GM12864 (cell line): ENCODE results near the gene CADM1.

Experiments
- DNase-seq: peaks from one replicate; pipeline ENCODE4 v3.0.0-alpha.2; 2011; ENCODE audit warnings: low read depth
- H3K4me3 ChIP-seq: 2 replicates; pipeline ENCODE4 v1.5.1; 2011; ENCODE audit warnings: mild to moderate bottlenecking, low read depth, low read length, control low read depth
- TF ChIP-seq, protein P1 (sequence below): IDR thresholded peaks from 2 replicates; pipeline ENCODE4 v1.5.1; 2011; ENCODE audit warnings: low read depth, mild to moderate bottlenecking, moderate library complexity, low read length, control low read depth, inconsistent platforms; ENCODE audit errors: missing control alignments

The CADM1 gene

DNA sequence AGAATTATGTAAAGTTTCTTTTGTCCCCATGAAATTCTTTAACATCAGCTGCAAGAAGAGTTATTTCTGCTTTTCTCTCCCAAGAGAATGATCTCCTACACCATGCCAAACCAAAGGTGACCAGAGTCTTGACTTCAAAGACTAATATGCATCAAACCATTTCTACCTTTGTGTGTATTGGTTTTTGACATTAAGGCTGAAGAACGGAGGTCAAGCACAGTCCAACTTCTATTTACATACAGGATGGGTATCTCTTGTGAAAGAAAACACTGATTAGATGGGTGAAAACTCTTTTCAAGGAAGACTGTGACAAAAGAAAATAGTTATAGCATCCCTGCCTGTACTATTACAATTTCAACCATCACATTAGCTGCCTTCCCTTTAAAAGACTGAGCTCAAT, 256.3 kb downstream of the CADM1 start:
- no peak overlapping the region for H3K4me3 ChIP-seq
- TF ChIP-seq, protein P1, sequence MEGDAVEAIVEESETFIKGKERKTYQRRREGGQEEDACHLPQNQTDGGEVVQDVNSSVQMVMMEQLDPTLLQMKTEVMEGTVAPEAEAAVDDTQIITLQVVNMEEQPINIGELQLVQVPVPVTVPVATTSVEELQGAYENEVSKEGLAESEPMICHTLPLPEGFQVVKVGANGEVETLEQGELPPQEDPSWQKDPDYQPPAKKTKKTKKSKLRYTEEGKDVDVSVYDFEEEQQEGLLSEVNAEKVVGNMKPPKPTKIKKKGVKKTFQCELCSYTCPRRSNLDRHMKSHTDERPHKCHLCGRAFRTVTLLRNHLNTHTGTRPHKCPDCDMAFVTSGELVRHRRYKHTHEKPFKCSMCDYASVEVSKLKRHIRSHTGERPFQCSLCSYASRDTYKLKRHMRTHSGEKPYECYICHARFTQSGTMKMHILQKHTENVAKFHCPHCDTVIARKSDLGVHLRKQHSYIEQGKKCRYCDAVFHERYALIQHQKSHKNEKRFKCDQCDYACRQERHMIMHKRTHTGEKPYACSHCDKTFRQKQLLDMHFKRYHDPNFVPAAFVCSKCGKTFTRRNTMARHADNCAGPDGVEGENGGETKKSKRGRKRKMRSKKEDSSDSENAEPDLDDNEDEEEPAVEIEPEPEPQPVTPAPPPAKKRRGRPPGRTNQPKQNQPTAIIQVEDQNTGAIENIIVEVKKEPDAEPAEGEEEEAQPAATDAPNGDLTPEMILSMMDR = no peak
- no peak for DNase-seq

DNA sequence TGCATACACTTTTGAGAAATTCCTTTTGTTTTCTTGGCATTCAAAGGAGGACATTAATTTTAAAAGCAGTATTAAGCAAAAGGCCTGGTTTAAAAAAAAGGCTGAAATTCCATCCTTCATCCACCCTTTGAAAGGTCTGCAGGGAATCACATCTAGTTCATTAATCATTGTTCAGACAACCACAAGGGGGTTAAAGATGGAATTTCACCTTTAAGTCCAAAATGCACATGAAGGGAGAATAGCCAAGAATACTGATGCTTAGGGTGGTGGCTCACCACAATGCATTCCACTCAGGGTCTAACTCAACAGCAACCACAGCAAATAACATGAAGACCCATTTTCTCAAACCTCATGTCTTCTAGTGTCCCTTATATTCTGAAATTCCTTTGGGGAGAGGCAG, 256.9 kb downstream of the CADM1 start:
- DNase-seq = no peak
- no peak overlapping the region for H3K4me3 ChIP-seq
- TF ChIP-seq, protein P1 = no peak

DNA sequence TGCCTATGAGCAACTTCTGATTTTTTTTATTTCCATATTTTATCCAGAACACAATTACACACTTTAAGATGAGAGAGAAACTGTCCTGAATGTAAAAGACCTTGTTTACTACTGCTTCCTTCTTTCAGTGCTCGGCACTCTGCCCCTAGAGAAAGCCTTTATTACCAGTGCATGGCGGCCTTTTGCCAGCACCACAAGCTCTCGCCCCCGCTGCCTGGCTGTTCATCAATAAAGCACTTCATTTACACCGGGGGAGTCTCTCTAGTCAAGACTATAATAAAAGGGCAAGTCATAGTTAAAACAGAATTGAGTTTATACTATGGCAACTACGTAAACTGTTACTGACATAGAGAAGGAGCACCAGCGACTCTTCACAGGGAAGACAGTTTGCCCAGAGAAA, 259.5 kb downstream of the CADM1 start:
- no peak for DNase-seq
- H3K4me3 ChIP-seq = no peak overlapping the region
- TF ChIP-seq, protein P1 = no peak

DNA sequence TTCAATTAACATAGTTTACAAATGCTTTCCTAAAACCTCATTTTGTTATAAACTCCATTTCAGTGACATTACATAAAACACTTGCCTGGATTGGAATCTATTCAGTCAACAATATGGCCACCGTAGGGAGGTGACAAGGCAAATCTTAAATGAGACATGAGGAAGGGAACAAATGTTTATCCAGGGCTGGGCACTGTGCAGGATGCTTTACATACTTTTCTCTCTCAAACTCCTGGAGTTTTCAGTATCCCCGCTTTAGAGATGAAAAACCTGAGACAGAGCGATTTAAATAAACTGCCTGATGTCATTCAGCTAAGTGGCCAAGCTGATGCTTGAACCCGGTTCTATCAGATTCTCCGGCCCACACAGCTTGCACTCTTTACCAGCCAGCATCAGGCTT, 259.9 kb downstream of the CADM1 start:
- TF ChIP-seq, protein P1 = no peak
- no peak for DNase-seq
- no peak overlapping the region for H3K4me3 ChIP-seq

DNA sequence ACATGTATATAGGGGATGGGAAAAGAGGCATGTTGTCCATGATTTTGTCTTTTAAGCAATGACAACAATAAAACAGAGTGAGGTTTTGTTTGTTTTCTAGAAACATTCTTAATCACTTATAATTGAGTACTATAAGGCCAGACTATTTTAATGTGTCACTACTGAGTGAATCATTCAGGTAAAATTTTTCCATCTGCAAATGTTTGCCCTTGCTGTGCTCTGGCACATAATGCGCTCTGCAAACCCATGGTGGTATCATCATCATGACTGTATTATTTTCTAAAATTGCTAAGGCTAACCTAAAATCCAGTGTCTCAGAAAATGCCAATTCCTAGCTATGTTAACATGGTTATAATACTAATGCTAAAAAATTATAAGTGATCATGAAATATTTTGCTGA, 261.2 kb downstream of the CADM1 start:
- H3K4me3 ChIP-seq = no peak overlapping the region
- TF ChIP-seq, protein P1 = no peak
- no peak for DNase-seq

DNA sequence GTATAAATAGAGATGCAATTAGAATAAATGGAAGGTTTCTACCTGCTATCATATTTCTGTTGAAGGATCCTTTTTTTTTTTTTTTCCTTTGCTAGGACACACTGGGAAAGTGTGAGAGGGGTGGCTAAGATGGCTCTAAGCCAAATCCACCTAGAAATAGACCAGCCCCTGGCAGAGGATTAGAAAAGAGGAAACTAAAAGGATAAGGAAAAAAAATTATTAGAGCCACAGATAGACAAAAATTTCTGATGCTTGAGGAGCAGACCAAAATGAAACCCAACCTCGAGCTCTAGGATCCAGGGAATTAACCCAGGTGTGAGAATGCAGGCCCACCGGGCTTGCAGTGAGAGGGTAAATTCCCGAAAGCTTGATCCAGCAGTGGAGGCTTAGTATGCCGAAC, 262.3 kb downstream of the CADM1 start:
- DNase-seq = no peak
- TF ChIP-seq, protein P1 = no peak
- no peak overlapping the region for H3K4me3 ChIP-seq

DNA sequence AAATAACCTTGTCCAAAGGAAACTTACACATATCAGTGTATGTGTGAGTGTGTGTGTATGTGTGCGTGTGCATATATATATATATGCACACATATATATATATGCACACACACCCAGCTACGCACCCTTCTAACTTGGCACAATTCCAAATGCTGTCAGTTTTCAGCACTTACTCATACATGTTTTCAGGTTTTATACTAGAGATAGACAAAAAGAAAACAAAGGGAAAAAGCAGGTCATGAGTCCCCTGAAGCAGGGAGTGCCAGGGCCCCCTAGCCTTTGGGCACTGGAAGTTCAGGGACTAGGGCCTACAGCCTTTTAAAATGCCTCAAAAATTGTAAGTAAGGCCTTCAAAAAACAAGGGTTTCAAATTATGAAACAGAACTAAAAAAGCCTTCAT, 265.4 kb downstream of the CADM1 start:
- TF ChIP-seq, protein P1 = no peak
- no peak overlapping the region for H3K4me3 ChIP-seq
- DNase-seq = no peak
